Kidney capillary endothelial cell (primary cell): Measurements from ENCODE around the gene MUC12.
A peak's percentile ranks its signal among the peaks of the same experiment; 100 is the strongest.
"Not testable (repeated sequence)": the region's sequence is repeated elsewhere in the genome, so short reads cannot be mapped to it uniquely, and the experiment has no call there.

Source experiments
- DNase-seq: peaks from one replicate; pipeline ENCODE4 v3.0.0-alpha.2; 2018; ENCODE audit warnings: low spot score

MUC12 gene

GRCh38 chr7:100962537-100962936, 6.8 kb upstream of the MUC12 start:
- DNase-seq = no peak

GRCh38 chr7:100963386-100963785, 6.0 kb upstream of the MUC12 start:
- DNase-seq = no peak

GRCh38 chr7:100963874-100964273, 5.5 kb upstream of the MUC12 start:
- no peak for DNase-seq

GRCh38 chr7:100964630-100965029, 4.7 kb upstream of the MUC12 start:
- no peak for DNase-seq

- no peak for DNase-seq
Measured at GRCh38 chr7:100965045-100965722, 4.2 kb upstream of the MUC12 start.

GRCh38 chr7:100965723-100966541, 3.4 kb upstream of the MUC12 start:
- peak; percentile 79 for DNase-seq

GRCh38 chr7:100966542-100967291, 2.6 kb upstream of the MUC12 start:
- DNase-seq = no peak

- DNase-seq = no peak
Measured at GRCh38 chr7:100967292-100967863, 2.0 kb upstream of the MUC12 start.

GRCh38 chr7:100968031-100968430, 1.3 kb upstream of the MUC12 start:
- no peak for DNase-seq

- no peak for DNase-seq
Measured at GRCh38 chr7:100968650-100969049, 715 bp upstream of the MUC12 start.

- no peak for DNase-seq
Measured at GRCh38 chr7:100971111-100972001, 2.0 kb downstream of the MUC12 start.

GRCh38 chr7:100972002-100972347, 2.6 kb downstream of the MUC12 start:
- no peak for DNase-seq

GRCh38 chr7:100974021-100974420, 4.7 kb downstream of the MUC12 start:
- DNase-seq = no peak

GRCh38 chr7:100975371-100975821, 6.0 kb downstream of the MUC12 start:
- no peak for DNase-seq

- no peak for DNase-seq
Measured at GRCh38 chr7:100978300-100978699, 8.9 kb downstream of the MUC12 start.

GRCh38 chr7:100983451-100984187, 14.3 kb downstream of the MUC12 start:
- DNase-seq = no peak

GRCh38 chr7:100984241-100984918, 15.0 kb downstream of the MUC12 start:
- not testable (repeated sequence) for DNase-seq

- DNase-seq = not testable (repeated sequence)
Measured at GRCh38 chr7:100985033-100985797, 15.8 kb downstream of the MUC12 start.

- no peak for DNase-seq
Measured at GRCh38 chr7:100991631-100992030, 22.3 kb downstream of the MUC12 start.
